Right forelimb (tissue), 1 donor: ENCODE results near the gene PNCK.

ENCODE experiments used
- DNase-seq: peaks from one replicate; pipeline ENCODE4 v3.0.0-alpha.2; 2018

The PNCK gene

GRCh38 chrX:153657161-153657560 is 16.5 kb downstream of the PNCK start:
- no peak for DNase-seq

GRCh38 chrX:153653556-153653955 is 20.1 kb downstream of the PNCK start:
- no peak for DNase-seq

- DNase-seq = no peak
These were observed 22.0 kb downstream of the PNCK start for GRCh38 chrX:153651540-153652079.

DNA sequence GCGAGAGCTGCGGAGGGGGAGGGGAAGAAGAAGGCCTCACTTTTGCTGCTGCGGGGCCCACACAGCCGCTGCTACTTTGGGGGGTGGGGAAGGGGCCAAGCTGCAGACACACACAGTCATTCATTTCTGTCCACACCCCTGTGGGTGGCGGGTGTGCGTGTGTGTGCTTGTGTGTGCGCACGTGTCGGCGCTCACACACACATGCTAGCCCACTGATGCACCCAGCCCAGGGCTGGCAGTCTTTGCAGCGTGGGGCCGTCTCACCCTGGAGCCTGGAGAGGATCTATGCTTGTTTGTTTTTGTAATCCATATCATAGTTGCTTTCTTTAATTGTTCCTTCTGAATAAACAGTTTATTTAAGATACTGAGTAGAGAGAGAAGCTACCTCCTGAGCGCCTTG is 22.7 kb downstream of the PNCK start:
- no peak for DNase-seq

- no peak for DNase-seq
These were observed 23.5 kb downstream of the PNCK start for GRCh38 chrX:153649915-153650782.

DNA sequence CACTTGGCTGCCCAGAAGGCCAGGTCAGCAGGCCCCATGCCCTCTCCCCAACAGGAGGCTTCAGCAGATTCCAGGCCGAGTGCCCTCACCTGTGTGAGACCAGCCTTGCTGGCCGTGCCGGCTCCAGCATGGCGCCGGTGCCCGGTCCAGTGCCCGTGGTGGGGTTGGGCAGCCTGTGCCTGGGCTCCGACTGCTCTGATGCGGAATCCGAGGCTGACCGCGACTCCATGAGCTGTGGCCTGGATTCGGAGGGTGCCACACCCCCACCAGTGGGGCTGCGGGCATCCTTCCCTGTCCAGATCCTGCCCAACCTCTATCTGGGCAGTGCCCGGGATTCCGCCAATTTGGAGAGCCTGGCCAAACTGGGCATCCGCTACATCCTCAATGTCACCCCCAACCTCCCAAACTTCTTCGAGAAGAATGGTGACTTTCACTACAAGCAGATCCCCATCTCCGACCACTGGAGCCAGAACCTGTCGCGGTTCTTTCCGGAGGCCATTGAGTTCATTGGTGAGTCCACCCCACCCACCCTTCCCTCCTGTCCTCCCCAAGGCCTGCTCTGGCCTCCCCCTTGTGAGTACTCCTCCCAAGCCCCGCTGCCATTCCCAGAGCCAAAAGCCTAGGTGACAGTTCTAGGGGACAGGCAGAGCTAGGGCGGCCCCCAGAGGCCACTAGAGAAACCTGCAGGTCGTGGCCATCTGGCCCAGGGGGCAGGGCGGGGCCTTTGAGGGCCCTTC is 24.3 kb downstream of the PNCK start:
- DNase-seq = no peak

- no peak for DNase-seq
These were observed 25.0 kb downstream of the PNCK start for GRCh38 chrX:153648358-153649177.

DNA sequence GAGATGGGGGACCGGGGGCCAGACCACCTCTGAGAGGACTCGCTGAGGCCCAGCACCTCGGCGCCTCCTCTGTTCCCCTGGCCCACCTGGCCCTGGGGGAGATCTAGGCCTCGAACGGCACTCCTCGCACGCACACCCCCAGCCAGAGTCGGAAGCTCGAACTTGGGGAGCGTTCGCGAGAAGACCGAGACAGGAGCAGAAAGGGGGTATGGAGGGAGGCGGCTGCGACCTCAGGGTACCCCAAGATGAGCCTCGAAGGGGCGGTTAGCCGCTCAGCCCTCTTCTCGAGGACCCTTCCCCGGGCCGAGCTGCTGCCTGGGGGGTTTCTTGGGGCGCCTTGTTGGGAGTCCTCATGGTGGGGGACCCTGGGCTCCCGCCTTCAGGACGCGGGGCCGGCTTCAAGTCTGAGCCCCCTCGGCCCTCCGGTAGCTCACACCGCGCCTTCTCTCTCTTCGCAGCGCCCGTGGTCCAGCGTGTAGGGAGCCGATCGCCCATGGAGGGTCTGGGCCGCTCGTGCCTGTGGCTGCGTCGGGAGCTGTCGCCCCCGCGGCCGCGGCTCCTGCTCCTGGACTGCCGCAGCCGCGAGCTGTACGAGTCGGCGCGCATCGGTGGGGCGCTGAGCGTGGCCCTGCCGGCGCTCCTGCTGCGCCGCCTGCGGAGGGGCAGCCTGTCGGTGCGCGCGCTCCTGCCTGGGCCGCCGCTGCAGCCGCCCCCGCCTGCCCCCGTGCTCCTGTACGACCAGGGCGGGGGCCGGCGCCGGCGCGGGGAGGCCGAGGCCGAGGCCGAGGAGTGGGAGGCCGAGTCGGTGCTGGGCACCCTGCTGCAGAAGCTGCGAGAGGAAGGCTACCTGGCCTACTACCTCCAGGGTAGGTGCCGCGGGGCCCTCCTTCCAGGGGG is 25.9 kb downstream of the PNCK start:
- no peak for DNase-seq

DNA sequence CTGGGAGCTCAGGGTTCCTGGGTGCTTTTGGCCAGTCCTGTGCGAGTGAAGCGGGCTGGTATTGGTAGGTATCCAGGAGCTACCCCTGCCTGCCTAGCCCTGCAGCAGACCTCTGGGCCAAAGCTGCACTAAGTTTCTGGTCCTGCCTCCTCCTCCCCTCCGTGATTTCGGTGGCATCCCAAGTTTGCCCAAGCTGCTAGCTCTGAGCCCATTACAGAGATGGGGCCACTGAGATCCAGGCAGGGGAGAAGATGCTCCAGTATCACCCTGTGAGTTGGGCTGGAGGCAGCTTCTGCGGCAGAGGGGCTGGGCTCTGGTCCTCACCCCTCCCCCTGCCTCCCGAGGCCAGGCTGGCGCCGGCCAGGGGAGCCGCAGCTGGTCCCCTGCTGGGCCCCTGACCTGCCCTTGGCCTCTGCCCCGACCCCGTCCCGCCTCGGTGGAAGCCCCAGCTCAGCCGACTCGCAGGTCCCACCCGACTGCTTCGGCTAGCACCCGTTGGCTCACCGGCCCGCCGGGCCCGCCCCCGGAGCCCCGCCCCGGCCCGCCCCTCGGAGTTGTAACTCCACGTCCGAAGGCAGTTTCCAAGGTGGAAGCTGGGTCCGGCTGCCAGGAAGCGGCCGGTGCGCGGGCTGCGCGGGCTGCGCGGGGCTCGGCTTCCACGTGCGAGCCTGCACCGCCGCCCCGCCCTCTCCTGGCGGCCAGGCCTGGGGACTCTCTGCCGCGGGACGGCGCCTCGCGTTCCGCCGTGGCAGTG is 26.8 kb downstream of the PNCK start, which contains the start of gene DUSP9:
TSS of gene DUSP9 (plus strand) at position 584 of the 754 bp plus-strand sequence. CDS start 751 bp downstream, outside the sequence.
- no peak for DNase-seq

- no peak for DNase-seq
These were observed 27.6 kb downstream of the PNCK start for GRCh38 chrX:153645921-153646488.

GRCh38 chrX:153645151-153645550 is 28.5 kb downstream of the PNCK start:
- DNase-seq = no peak

- no peak for DNase-seq
These were observed 29.1 kb downstream of the PNCK start for GRCh38 chrX:153644356-153645125.

- DNase-seq = no peak
These were observed 29.9 kb downstream of the PNCK start for GRCh38 chrX:153643431-153644351.

GRCh38 chrX:153642655-153643430 is 30.8 kb downstream of the PNCK start:
- DNase-seq = no peak

GRCh38 chrX:153642051-153642654 is 31.5 kb downstream of the PNCK start:
- DNase-seq = no peak

GRCh38 chrX:153641627-153642026 is 32.0 kb downstream of the PNCK start:
- DNase-seq = no peak
